ENCODE results near the gene KIF26A.

The KIF26A gene

GRCh38 chr14:104181761-104182530 lies 43.6 kb downstream of the KIF26A start:
- no peaks in the 10 kb centered on the region for H3K4me1 ChIP-seq (ENCODE audit: low read length)
- no peak for DNase-seq
- H3K79me2 ChIP-seq (ENCODE audit: low read length): no peaks in the 10 kb centered on the region
- H3K27me3 ChIP-seq (replicated peaks; ENCODE audit: insufficient read depth, low read length): peaks cover 7% of the 10 kb centered on the region
- H3K9me3 ChIP-seq (replicated peaks; ENCODE audit: insufficient read depth, low read length): no peaks in the 10 kb centered on the region
- H3K9me2 ChIP-seq (replicated peaks; ENCODE audit: insufficient read depth, low read length): no peaks in the 10 kb centered on the region
- no peak overlapping the region for H3K4me3 ChIP-seq (ENCODE audit: low read length)
- H4K20me1 ChIP-seq (ENCODE audit: insufficient read depth, low read length): no peaks in the 10 kb centered on the region
- no peak overlapping the region for H3K9ac ChIP-seq (ENCODE audit: low read length)
- no peaks in the 10 kb centered on the region for H3K36me3 ChIP-seq (replicated peaks; ENCODE audit: insufficient read depth, low read length)
- H3K27ac ChIP-seq (ENCODE audit: low read length): no peak overlapping the region
- no peak for TF ChIP-seq EZH2phosphoT487 (IDR thresholded peaks at IDR 0.05; ENCODE audit: low read length)
- TF ChIP-seq CTCF (IDR thresholded peaks at IDR 0.05; ENCODE audit: low read length): no peak
- no peak for TF ChIP-seq EZH2 (optimal IDR thresholded peaks at IDR 0.05; ENCODE audit: low read depth, low read length)
- H2AFZ ChIP-seq (ENCODE audit: low read length): no peak overlapping the region
- H3K4me2 ChIP-seq (ENCODE audit: low read depth, low read length): no peak overlapping the region
- no peaks in the 10 kb centered on the region for H3F3A ChIP-seq (ENCODE audit: insufficient read depth, low read length)

GRCh38 chr14:104182857-104183425 lies 44.6 kb downstream of the KIF26A start:
- no peak for DNase-seq
- Histone ChIP-seq H3K9me3 (replicated peaks; ENCODE audit: insufficient read depth, low read length) (no peaks in the 10 kb centered on the region), H3K9ac (ENCODE audit: low read length) (no peak overlapping the region), H3K36me3 (replicated peaks; ENCODE audit: insufficient read depth, low read length) (no peaks in the 10 kb centered on the region), H3K27ac (ENCODE audit: low read length) (no peak overlapping the region), H2AFZ (ENCODE audit: low read length) (no peak overlapping the region), H3K4me2 (ENCODE audit: low read depth, low read length) (no peak overlapping the region), H3K9me2 (replicated peaks; ENCODE audit: insufficient read depth, low read length) (no peaks in the 10 kb centered on the region), H4K20me1 (ENCODE audit: insufficient read depth, low read length) (no peaks in the 10 kb centered on the region), H3K4me1 (ENCODE audit: low read length) (no peaks in the 10 kb centered on the region), H3K27me3 (replicated peaks; ENCODE audit: insufficient read depth, low read length) (peaks cover 7% of the 10 kb centered on the region), H3F3A (ENCODE audit: insufficient read depth, low read length) (no peaks in the 10 kb centered on the region), H3K79me2 (ENCODE audit: low read length) (no peaks in the 10 kb centered on the region), H3K4me3 (ENCODE audit: low read length) (no peak overlapping the region)
- TF ChIP-seq EZH2phosphoT487 (IDR thresholded peaks at IDR 0.05; ENCODE audit: low read length): no peak
- no peak for TF ChIP-seq CTCF (IDR thresholded peaks at IDR 0.05; ENCODE audit: low read length)
- no peak for TF ChIP-seq EZH2 (optimal IDR thresholded peaks at IDR 0.05; ENCODE audit: low read depth, low read length)

DNA sequence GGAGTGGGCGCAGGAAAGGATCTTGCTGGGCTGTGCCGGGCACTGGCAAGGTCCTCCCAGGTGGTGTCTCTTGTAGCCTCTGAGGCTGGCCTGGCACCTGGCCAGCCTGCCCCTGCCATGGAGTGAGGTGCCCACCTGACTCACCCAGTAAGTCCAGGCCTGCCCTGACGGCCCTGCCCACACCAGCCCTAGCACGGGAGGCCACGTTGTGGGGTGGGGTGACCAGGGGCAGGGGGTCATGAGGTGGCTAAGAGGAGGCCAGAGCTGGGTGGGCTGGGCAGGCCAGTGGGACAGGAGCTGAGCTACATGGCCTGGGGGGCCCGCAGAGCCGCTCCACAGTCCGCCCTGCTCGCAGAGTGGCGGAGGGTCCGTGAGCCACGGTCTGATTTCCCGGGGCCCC lies 45.4 kb downstream of the KIF26A start:
- Histone ChIP-seq H3K36me3 (replicated peaks; ENCODE audit: insufficient read depth, low read length) (no peaks in the 10 kb centered on the region), H3K27me3 (replicated peaks; ENCODE audit: insufficient read depth, low read length) (peaks cover 7% of the 10 kb centered on the region), H3K9me2 (replicated peaks; ENCODE audit: insufficient read depth, low read length) (no peaks in the 10 kb centered on the region), H3K79me2 (ENCODE audit: low read length) (no peaks in the 10 kb centered on the region), H3K9me3 (replicated peaks; ENCODE audit: insufficient read depth, low read length) (no peaks in the 10 kb centered on the region), H3F3A (ENCODE audit: insufficient read depth, low read length) (no peaks in the 10 kb centered on the region), H4K20me1 (ENCODE audit: insufficient read depth, low read length) (no peaks in the 10 kb centered on the region), H3K4me3 (ENCODE audit: low read length) (no peak overlapping the region), H3K9ac (ENCODE audit: low read length) (no peak overlapping the region), H2AFZ (ENCODE audit: low read length) (no peak overlapping the region), H3K4me1 (ENCODE audit: low read length) (no peaks in the 10 kb centered on the region), H3K4me2 (ENCODE audit: low read depth, low read length) (no peak overlapping the region), H3K27ac (ENCODE audit: low read length) (no peak overlapping the region)
- TF ChIP-seq EZH2phosphoT487 (IDR thresholded peaks at IDR 0.05; ENCODE audit: low read length) (no peak), CTCF (IDR thresholded peaks at IDR 0.05; ENCODE audit: low read length) (no peak), EZH2 (optimal IDR thresholded peaks at IDR 0.05; ENCODE audit: low read depth, low read length) (no peak)
- no peak for DNase-seq
